Lower lobe of right lung (tissue), 2 donors: ENCODE data around the gene MEGF11. TPM values are rescaled to one million over a fixed set of nuclear protein-coding genes. Genes with fewer than 3 reads are reported as not detected.
"Not testable (repeated sequence)": the region's sequence is repeated elsewhere in the genome, so short reads cannot be mapped to it uniquely, and the experiment has no call there.

ENCODE experiments used
- ATAC-seq, 2 donors: fragments of 200-7000 bp; cut with Tn5 transposase; one replicate each; pipeline ENCODE4 v1.9.1; 2020 to 2022; ENCODE audit warnings: mild to moderate bottlenecking in 2 of 2, moderate library complexity in 2 of 2
- DNase-seq: peaks from one replicate; pipeline ENCODE4 v3.0.0-alpha.2; 2020
- H3K27ac ChIP-seq: fragments of 200-600 bp; one replicate; pipeline ENCODE4 v1.8.0; 2022
- H3K27me3 ChIP-seq: fragments of 200-600 bp; one replicate; pipeline ENCODE4 v1.8.0; 2022; ENCODE audit warnings: low read depth
- H3K36me3 ChIP-seq: fragments of 200-600 bp; one replicate; pipeline ENCODE4 v1.8.0; 2022; ENCODE audit warnings: mild to moderate bottlenecking
- H3K4me1 ChIP-seq: fragments of 200-600 bp; one replicate; pipeline ENCODE4 v1.8.0; 2022
- H3K4me3 ChIP-seq: fragments of 200-600 bp; one replicate; pipeline ENCODE4 v1.8.0; 2022; ENCODE audit warnings: mild to moderate bottlenecking
- H3K9me3 ChIP-seq: fragments of 200-600 bp; one replicate; pipeline ENCODE4 v1.8.0; 2022
- intact Hi-C: fragments of 100-400 bp; cut with DNase I; formaldehyde crosslinking; loops from one replicate; pipeline ENCODE4 v1.11.0; 2022
- total RNA-seq: library from RNA; stranded (reverse); fragmentation: NEBNext Ultra II Directional; extraction: Animal tissue kit (Norgen Biotek cat#: 25700); gene quantifications from one replicate; pipeline ENCODE4 v1.2.1, GENCODE V29; 2021
- TF ChIP-seq, protein P1 (sequence below): fragments of 200-600 bp; IDR thresholded peaks from one replicate; pipeline ENCODE4 v1.8.0; 2022; ENCODE audit warnings: antibody characterized with exemption, mild to moderate bottlenecking
- donor health status: DM: no; HTN: yes; CAD: no; lungs with severe emphysema.

MEGF11 gene
- total RNA-seq, 1 donor from 2014 or later, result not detected

DNA sequence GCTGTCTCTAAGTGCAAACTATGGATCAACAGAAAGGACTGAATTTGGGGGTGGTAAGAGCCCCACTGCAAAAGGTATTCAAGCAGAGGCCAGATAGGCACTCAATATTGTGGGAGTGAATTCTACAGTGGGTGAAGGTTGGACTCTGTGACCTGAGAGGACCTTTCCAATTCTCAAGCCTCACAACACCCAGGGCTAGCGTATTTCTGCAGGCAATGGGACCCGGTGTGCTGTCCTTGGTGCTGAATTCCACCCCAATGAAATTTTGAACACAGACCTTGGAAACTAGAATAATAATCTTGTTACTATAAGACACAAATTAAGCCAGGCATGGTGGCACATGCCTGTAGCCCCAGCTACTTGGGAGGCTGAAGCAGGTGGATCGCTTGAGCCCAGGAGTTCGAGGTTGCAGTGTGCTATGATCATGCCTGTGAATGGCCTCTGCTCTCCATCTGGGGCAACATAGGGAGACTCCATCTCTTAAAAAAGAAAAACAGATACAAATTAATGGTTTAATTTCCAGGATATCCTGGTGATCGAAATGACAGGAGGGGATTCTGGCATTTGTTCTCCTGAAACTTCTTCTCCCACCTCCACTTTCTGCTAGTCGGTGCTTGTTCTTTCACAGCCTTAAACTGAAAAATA, 248.8 kb downstream of the MEGF11 start:
- Histone ChIP-seq H3K36me3 (no peaks in the 10 kb centered on the region), H3K4me3 (no peak overlapping the region), H3K9me3 (no peaks in the 10 kb centered on the region), H3K27me3 (peaks cover 12% of the 10 kb centered on the region), H3K27ac (no peak overlapping the region), H3K4me1 (no peaks in the 10 kb centered on the region)
- TF ChIP-seq, protein P1, sequence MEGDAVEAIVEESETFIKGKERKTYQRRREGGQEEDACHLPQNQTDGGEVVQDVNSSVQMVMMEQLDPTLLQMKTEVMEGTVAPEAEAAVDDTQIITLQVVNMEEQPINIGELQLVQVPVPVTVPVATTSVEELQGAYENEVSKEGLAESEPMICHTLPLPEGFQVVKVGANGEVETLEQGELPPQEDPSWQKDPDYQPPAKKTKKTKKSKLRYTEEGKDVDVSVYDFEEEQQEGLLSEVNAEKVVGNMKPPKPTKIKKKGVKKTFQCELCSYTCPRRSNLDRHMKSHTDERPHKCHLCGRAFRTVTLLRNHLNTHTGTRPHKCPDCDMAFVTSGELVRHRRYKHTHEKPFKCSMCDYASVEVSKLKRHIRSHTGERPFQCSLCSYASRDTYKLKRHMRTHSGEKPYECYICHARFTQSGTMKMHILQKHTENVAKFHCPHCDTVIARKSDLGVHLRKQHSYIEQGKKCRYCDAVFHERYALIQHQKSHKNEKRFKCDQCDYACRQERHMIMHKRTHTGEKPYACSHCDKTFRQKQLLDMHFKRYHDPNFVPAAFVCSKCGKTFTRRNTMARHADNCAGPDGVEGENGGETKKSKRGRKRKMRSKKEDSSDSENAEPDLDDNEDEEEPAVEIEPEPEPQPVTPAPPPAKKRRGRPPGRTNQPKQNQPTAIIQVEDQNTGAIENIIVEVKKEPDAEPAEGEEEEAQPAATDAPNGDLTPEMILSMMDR, result no peak
- intact Hi-C loops, result no loop called here
- DNase-seq (no peak), ATAC-seq (no peak)

DNA sequence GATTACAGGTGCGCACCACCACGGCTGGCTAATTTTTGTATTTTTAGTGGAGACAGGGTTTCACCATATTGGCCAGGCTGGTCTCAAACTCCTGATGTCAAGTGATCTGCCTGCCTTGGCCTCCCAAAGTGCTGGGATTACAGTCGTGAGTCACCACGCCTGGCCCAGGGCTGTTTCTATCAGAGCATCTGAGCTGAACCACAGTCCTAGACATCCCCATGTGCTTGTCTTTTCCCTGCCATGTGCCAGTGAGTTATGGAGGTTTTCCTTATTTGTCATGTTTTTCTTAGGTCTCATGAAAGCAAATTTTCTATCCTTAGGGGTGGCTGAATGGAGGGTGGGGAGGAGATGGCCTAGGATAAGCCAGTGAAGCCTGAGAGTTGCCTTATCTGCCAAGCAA, 250.4 kb downstream of the MEGF11 start:
- intact Hi-C loops, H3K4me1 ChIP-seq, DNase-seq, ATAC-seq, H3K9me3 ChIP-seq, H3K27ac ChIP-seq, H3K36me3 ChIP-seq, H3K4me3 ChIP-seq: not testable (repeated sequence)
- H3K27me3 ChIP-seq, result peaks cover 17% of the 10 kb centered on the region

DNA sequence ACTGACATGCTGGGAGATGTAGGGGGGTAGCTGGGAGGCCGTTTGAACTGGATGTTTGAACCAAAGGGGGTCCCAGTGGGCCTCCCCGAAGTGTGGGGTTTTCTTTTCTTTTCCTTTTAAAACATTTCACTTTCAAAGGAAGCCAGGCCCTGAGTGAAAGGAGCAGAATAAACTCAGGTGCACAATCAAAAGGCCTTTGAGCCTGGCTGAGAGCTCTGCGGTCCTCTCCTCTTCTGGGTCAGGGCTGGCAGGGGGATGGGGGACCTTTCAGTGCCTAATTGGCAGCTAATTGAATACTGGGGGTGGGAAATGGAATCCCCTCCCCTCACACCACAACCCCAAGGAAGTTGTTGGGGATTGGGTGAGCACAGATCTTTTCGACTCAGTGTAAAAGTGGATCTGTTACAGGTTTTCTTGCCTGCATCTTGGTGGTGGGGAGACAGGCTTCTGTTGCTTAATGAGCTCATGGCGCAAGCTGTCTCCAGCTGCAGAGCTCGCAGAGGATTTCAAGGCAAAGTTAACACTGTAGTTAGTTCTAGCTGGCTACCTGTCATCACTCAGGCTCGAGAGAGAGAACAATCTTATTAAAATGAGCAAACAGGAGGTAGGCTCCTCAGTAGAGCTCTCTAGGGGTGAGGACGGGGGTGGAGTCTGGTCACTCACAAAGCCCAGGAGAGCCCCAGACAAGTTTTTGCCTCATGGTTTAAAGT, 251.7 kb downstream of the MEGF11 start:
- H3K4me3 ChIP-seq, result no peak overlapping the region
- TF ChIP-seq, protein P1, result no peak
- no peaks in the 10 kb centered on the region for H3K36me3 ChIP-seq
- peaks cover 13% of the 10 kb centered on the region for H3K27me3 ChIP-seq
- H3K27ac ChIP-seq, result no peak overlapping the region
- H3K4me1 ChIP-seq, result no peaks in the 10 kb centered on the region
- no peak for ATAC-seq
- H3K9me3 ChIP-seq, result no peaks in the 10 kb centered on the region
- intact Hi-C loops, result no loop called here
- no peak for DNase-seq

DNA sequence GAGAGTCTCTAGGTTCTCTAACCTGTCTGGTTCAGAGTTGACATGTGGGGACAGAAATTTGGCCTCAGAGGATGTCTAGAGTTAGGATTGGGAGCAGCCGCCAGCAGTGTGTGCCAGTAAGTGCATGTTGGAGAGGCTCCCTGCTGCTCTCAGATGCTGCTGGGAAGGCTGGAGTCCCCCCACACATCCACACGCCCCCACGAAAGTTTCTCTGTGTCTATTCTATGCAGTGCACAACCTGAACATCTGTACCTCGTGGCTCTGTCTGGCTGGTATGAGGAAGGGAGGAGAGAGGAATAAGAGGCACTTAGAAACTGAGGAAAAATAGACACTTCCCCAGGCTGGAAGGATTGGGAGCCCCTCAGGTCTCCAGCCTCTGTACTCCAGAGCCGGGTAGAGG, 252.5 kb downstream of the MEGF11 start:
- H3K4me3 ChIP-seq, result no peak overlapping the region
- H3K36me3 ChIP-seq, result no peaks in the 10 kb centered on the region
- peaks cover 8% of the 10 kb centered on the region for H3K27me3 ChIP-seq
- intact Hi-C loops, result no loop called here
- TF ChIP-seq, protein P1, result no peak
- ATAC-seq, result no peak
- DNase-seq, result no peak
- H3K4me1 ChIP-seq, result no peaks in the 10 kb centered on the region
- no peaks in the 10 kb centered on the region for H3K9me3 ChIP-seq
- H3K27ac ChIP-seq, result no peak overlapping the region

DNA sequence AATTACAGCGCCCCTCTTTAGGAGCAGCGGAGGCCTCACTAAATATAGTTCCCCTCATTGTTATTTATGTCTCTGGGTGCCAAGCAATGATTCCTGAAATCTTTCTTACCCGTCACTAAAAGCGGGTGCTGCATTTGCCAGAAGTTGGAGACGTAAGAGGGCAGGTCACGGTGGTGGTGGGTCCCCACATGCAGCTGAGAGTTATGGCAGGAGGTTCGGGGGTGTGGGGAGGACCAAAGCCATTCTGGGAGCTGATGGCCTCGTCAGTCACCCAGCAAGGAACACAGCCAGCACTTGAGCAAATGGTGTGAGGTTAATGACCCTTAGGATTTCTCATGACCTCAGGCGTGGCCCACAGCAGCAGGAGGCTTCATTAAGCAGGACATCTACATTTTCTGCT, 255.1 kb downstream of the MEGF11 start:
- H3K27me3 ChIP-seq, result peaks cover 14% of the 10 kb centered on the region

DNA sequence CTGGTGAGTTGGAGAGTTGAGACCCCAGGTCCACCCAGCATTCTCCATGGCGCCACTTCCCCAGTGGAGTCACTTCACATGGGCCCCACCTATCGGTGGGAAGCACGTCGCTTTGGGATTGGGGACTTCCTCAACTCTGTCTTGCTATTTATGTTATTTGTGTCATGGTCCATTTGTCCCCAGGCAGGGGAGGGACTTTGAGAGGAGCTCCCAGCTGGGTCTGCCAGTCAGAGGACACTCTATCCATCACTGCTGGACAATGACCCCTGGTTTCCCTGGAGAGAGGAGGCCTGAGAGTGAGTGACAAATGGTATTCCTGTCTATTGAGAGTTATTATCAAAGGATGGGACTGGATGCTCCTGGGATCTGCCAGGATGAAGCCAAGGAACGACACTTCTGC, 256.6 kb downstream of the MEGF11 start:
- H3K4me1 ChIP-seq, result no peaks in the 10 kb centered on the region
- intact Hi-C loops, result no loop called here
- H3K27me3 ChIP-seq, result peaks cover 21% of the 10 kb centered on the region
- no peak overlapping the region for H3K27ac ChIP-seq
- H3K9me3 ChIP-seq, result no peaks in the 10 kb centered on the region
- no peaks in the 10 kb centered on the region for H3K36me3 ChIP-seq
- DNase-seq (no peak), ATAC-seq (no peak)
- TF ChIP-seq, protein P1, result no peak
- no peak overlapping the region for H3K4me3 ChIP-seq

More for the DNA sequence above, 255.1 kb downstream of the MEGF11 start:
- DNase-seq (no peak), ATAC-seq (no peak)
- intact Hi-C loops, result no loop called here
- TF ChIP-seq, protein P1, result no peak
- Histone ChIP-seq H3K27ac (no peak overlapping the region), H3K9me3 (no peaks in the 10 kb centered on the region), H3K36me3 (no peaks in the 10 kb centered on the region), H3K4me3 (no peak overlapping the region), H3K4me1 (no peaks in the 10 kb centered on the region)
